ENCODE data around the gene DDX28. TPM values are rescaled to one million over a fixed set of nuclear protein-coding genes. Genes with fewer than 3 reads are reported as not detected.
"Not testable (repeated sequence)": the region's sequence is repeated elsewhere in the genome, so short reads cannot be mapped to it uniquely, and the experiment has no call there.

DDX28 gene
- total and polyA plus RNA-seq, 11 donors = 4.4 to 11.9 (median 8.8) TPM

GRCh38 chr16:68015681-68016080 is 7.4 kb downstream of the DDX28 start, which contains the start of gene DPEP2NB:
DPEP2NB (minus strand) TSS chr16:68015911; CDS start chr16:68015770, 141 bp downstream.
- no peak within 1 kb of the TSS for H3K4me3 ChIP-seq
- peaks cover 0 to 15% (median 0%) of the 10 kb centered on the region in 12 donors for H3K4me1 ChIP-seq
- ATAC-seq (no peak), DNase-seq (no peak)
- TF ChIP-seq POLR2A (IDR thresholded peaks at IDR 0.05) (no peak), CTCF (IDR thresholded peaks at IDR 0.05) (no peak)
- H3K27me3 ChIP-seq = no peaks in the 10 kb centered on the region
- no peaks in the 10 kb centered on the region for H3K36me3 ChIP-seq
- no peaks in the 10 kb centered on the region for H3K9me3 ChIP-seq
- no peak within 1 kb of the TSS for H3K27ac ChIP-seq
- whole genome bisulfite sequencing, 4 donors = 73 to 85% (median 82%) methylated on average over 5 of the region's 5 CpGs
- intact Hi-C loops (cut with DNase I) = no loop called here

- Histone ChIP-seq H3K4me1 (peaks cover 0 to 17% (median 0%) of the 10 kb centered on the region in 12 donors), H3K4me3 (no peak overlapping the region), H3K36me3 (no peaks in the 10 kb centered on the region), H3K27ac (peak overlapping the region in 2 of 12 donors; percentile 41 to 46), H3K27me3 (no peaks in the 10 kb centered on the region), H3K9me3 (no peaks in the 10 kb centered on the region)
- ATAC-seq (peak in 1 of 4 donors; percentile 58), DNase-seq (no peak)
- TF ChIP-seq POLR2A (IDR thresholded peaks at IDR 0.05) (no peak), CTCF (IDR thresholded peaks at IDR 0.05) (no peak)
- intact Hi-C loops (cut with DNase I) = no loop called here
- 25 to 75% (median 60%) methylated on average over 1 of the region's 1 CpG for WGBS, 4 donors
Measured at GRCh38 chr16:68013440-68013839, 9.6 kb downstream of the DDX28 start.

DNA sequence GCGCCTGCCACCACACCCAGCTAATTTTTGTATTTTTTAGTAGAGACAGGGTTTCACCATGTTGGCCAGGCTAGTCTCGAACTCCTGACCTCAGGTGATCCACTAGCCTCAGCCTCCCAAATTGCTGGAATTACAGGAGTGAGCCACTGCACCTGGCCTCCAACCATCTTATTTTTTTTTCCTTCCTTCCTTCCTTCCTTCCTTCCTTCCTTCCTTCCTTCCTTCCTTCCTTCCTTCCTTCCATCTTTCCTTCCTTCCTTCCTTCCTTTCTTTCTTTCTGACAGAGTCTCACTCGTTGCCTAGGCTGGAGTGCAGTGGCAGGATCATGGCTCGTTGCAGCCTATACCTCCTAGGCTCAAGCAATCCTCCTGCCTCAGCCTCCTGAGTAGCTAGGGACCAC is 13.2 kb downstream of the DDX28 start:
- WGBS, 4 donors = 74 to 82% (median 79%) methylated on average over 4 of the region's 4 CpGs
- intact Hi-C loops (cut with DNase I); H3K27ac ChIP-seq; H3K27me3 ChIP-seq; DNase-seq; H3K9me3 ChIP-seq; ATAC-seq; H3K4me3 ChIP-seq; H3K36me3 ChIP-seq: not testable (repeated sequence)
- H3K4me1 ChIP-seq = peaks cover 0 to 45% (median 0%) of the 10 kb centered on the region in 12 donors

GRCh38 chr16:68009157-68009735 is 13.8 kb downstream of the DDX28 start:
- no peaks in the 10 kb centered on the region for H3K9me3 ChIP-seq
- no peak overlapping the region for H3K27ac ChIP-seq
- intact Hi-C loops (cut with DNase I) = no loop called here
- H3K27me3 ChIP-seq = no peaks in the 10 kb centered on the region
- TF ChIP-seq CTCF (IDR thresholded peaks at IDR 0.05) (no peak), POLR2A (IDR thresholded peaks at IDR 0.05) (no peak)
- peaks cover 0 to 49% (median 0%) of the 10 kb centered on the region in 12 donors for H3K4me1 ChIP-seq
- DNase-seq (no peak), ATAC-seq (no peak)
- WGBS, 4 donors = 61 to 64% (median 63%) methylated on average over 9 of the region's 9 CpGs
- H3K4me3 ChIP-seq = no peak overlapping the region
- H3K36me3 ChIP-seq = no peaks in the 10 kb centered on the region
